Hepatocyte (in vitro differentiated cells): Measurements from ENCODE around the gene THUMPD3.

ENCODE experiments used
- CTCF ChIP-seq: fragments of 200-600 bp; sonication (generic); IDR thresholded peaks from 2 replicates; pipeline ENCODE4 v1.5.1; 2016; ENCODE audit warnings: antibody characterized with exemption, mild to moderate bottlenecking; ENCODE audit not compliant: poor library complexity
- EZH2 ChIP-seq: fragments of 200-600 bp; sonication (generic); IDR thresholded peaks from 2 replicates; pipeline ENCODE4 v1.6.1; 2016; ENCODE audit warnings: antibody characterized with exemption, mild to moderate bottlenecking, borderline replicate concordance
- EZH2phosphoT487 ChIP-seq: fragments of 200-600 bp; sonication (generic); IDR thresholded peaks from one replicate; pipeline ENCODE4 v1.6.1; 2018; ENCODE audit warnings: antibody characterized with exemption, mild to moderate bottlenecking, low read depth, moderate library complexity; ENCODE audit not compliant: unreplicated experiment, severe bottlenecking

- no peak for TF ChIP-seq CTCF
- no peak for TF ChIP-seq EZH2phosphoT487
- TF ChIP-seq EZH2 = no peak
Observed at GRCh38 chr3:9362731-9363530, at the start of gene THUMPD3.
